HepG2 (cell line): Measurements from ENCODE around the gene ANKRD6. TPM values are rescaled to one million over a fixed set of nuclear protein-coding genes. Genes with fewer than 3 reads are reported as not detected.
A peak's percentile ranks its signal among the peaks of the same experiment; 100 is the strongest.

Experiments used
- BORCS8-MEF2B ChIP-seq: sonication (generic); formaldehyde crosslinking; IDR thresholded peaks from 2 replicates; pipeline ENCODE4 v1.8.0; 2022; ENCODE audit warnings: mild to moderate bottlenecking, missing genetic modification reagents
- NAIF1 ChIP-seq: sonication (generic); formaldehyde crosslinking; IDR thresholded peaks from 2 replicates; pipeline ENCODE4 v1.5.0; 2020; ENCODE audit warnings: mild to moderate bottlenecking, missing genetic modification reagents, borderline replicate concordance
- TSC22D2 ChIP-seq: sonication (generic); formaldehyde crosslinking; IDR thresholded peaks from 2 replicates; pipeline ENCODE4 v1.5.1; 2020; ENCODE audit warnings: missing genetic modification reagents, mild to moderate bottlenecking, borderline replicate concordance
- ZNF549 ChIP-seq: sonication (generic); formaldehyde crosslinking; IDR thresholded peaks from 2 replicates; pipeline ENCODE4 v1.5.0; 2020; ENCODE audit warnings: missing genetic modification reagents
- polyA plus RNA-seq, 8 experiments: library from polyadenylated mRNA; depleted of rRNA in 3 of 8; stranded (reverse) in 7 of 8; unstranded in 1 of 8; fragments of >200 nt; fragmentation: Illumina TruSeq in 4 of 8; extraction: Trizol in 4 of 8; gene quantifications; 2 replicates each; pipeline versions ENCODE4 v1.2.1 to v1.2.3, GENCODE V29; 2011 to 2016; ENCODE audit warnings: low read depth in 4 of 8, missing spikeins in 1 of 8, mixed read lengths in 1 of 8; ENCODE audit not compliant: insufficient read depth in 1 of 8
- total RNA-seq, 5 experiments: library from RNA; depleted of rRNA; stranded (reverse); fragments of >200 nt; fragmentation: Illumina TruSeq; extraction: Trizol; gene quantifications; 2 replicates each; pipeline ENCODE4 v1.2.3, GENCODE V29; 2016; ENCODE audit warnings: low read depth in 1 of 5
- TF ChIP-seq, protein P1 (sequence below): sonication (generic); formaldehyde crosslinking; IDR thresholded peaks from 2 replicates; pipeline ENCODE4 v1.4.0; 2020; ENCODE audit warnings: missing genetic modification reagents, borderline replicate concordance
- TF ChIP-seq, protein P2 (sequence below): IDR thresholded peaks from 2 replicates; pipeline ENCODE4 v1.4.0; 2020; ENCODE audit warnings: mild to moderate bottlenecking, missing genetic modification reagents
- TF ChIP-seq, protein P3 (sequence below): sonication (generic); formaldehyde crosslinking; IDR thresholded peaks from 2 replicates; pipeline ENCODE4 v1.5.0; 2020; ENCODE audit warnings: missing genetic modification reagents
- TF ChIP-seq, protein P4 (sequence below): fragments of 450-650 bp; IDR thresholded peaks from 2 replicates; pipeline ENCODE4 v1.6.1; 2017; ENCODE audit warnings: mild to moderate bottlenecking

Gene ANKRD6
- total and polyA plus RNA-seq, 2 of the 13 experiments (the other 11 are each of a cell fraction or from before 2014, with no cell fraction given), result 0.18 to 0.36 TPM

DNA sequence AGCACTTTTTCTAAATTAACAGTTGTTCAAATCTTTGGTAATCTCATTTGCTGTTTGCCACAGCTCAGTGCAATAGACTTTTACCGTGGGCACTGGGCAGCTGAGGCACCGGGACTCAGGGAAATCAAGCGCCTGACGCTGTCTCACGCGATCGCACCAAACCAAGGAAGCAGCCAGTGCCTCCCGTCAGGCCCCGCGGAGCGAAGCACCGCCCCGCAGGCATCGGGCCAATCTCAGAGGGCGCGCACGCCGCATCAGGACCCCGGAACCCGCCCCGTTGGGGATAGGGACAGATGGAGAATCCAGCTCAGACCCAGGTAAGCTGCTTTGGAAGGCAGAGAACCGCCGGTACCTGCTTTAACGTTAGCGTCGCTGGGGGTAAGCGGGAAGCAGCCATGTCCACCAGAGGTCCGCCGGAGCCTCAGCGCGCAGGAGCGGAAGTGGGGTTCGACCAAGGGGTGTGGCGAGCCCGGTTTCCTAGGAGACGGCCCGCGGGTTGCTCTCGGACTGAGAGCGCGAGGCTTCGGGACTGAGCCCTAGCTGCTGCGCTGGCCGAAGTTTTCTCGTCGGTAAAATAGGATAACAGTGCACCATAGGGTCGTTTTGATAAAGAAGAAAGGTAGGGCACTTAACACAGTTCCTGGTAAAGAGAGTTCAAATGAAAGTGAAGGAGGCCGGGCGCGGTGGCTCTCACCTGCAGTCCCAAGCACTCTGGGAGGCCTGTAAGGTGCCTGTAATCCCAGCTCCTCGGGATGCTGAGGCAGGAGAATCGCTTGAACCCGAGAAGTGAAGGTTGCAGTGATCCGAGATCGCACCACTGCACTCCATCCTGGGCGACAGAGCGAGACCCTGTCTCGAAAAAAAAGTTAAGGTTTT, 205.6 kb downstream of the ANKRD6 start, which contains the start of gene LYRM2 (continued):
- TF ChIP-seq, protein P1, sequence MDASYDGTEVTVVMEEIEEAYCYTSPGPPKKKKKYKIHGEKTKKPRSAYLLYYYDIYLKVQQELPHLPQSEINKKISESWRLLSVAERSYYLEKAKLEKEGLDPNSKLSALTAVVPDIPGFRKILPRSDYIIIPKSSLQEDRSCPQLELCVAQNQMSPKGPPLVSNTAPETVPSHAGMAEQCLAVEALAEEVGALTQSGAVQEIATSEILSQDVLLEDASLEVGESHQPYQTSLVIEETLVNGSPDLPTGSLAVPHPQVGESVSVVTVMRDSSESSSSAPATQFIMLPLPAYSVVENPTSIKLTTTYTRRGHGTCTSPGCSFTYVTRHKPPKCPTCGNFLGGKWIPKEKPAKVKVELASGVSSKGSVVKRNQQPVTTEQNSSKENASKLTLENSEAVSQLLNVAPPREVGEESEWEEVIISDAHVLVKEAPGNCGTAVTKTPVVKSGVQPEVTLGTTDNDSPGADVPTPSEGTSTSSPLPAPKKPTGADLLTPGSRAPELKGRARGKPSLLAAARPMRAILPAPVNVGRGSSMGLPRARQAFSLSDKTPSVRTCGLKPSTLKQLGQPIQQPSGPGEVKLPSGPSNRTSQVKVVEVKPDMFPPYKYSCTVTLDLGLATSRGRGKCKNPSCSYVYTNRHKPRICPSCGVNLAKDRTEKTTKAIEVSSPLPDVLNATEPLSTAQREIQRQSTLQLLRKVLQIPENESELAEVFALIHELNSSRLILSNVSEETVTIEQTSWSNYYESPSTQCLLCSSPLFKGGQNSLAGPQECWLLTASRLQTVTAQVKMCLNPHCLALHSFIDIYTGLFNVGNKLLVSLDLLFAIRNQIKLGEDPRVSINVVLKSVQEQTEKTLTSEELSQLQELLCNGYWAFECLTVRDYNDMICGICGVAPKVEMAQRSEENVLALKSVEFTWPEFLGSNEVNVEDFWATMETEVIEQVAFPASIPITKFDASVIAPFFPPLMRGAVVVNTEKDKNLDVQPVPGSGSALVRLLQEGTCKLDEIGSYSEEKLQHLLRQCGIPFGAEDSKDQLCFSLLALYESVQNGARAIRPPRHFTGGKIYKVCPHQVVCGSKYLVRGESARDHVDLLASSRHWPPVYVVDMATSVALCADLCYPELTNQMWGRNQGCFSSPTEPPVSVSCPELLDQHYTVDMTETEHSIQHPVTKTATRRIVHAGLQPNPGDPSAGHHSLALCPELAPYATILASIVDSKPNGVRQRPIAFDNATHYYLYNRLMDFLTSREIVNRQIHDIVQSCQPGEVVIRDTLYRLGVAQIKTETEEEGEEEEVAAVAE (CRISPR knock-in tag), result no peak
- TF ChIP-seq TSC22D2 (CRISPR knock-in tag), result peak; percentile 58; the same call in 1 of the 2 replicates
- TF ChIP-seq, protein P2, sequence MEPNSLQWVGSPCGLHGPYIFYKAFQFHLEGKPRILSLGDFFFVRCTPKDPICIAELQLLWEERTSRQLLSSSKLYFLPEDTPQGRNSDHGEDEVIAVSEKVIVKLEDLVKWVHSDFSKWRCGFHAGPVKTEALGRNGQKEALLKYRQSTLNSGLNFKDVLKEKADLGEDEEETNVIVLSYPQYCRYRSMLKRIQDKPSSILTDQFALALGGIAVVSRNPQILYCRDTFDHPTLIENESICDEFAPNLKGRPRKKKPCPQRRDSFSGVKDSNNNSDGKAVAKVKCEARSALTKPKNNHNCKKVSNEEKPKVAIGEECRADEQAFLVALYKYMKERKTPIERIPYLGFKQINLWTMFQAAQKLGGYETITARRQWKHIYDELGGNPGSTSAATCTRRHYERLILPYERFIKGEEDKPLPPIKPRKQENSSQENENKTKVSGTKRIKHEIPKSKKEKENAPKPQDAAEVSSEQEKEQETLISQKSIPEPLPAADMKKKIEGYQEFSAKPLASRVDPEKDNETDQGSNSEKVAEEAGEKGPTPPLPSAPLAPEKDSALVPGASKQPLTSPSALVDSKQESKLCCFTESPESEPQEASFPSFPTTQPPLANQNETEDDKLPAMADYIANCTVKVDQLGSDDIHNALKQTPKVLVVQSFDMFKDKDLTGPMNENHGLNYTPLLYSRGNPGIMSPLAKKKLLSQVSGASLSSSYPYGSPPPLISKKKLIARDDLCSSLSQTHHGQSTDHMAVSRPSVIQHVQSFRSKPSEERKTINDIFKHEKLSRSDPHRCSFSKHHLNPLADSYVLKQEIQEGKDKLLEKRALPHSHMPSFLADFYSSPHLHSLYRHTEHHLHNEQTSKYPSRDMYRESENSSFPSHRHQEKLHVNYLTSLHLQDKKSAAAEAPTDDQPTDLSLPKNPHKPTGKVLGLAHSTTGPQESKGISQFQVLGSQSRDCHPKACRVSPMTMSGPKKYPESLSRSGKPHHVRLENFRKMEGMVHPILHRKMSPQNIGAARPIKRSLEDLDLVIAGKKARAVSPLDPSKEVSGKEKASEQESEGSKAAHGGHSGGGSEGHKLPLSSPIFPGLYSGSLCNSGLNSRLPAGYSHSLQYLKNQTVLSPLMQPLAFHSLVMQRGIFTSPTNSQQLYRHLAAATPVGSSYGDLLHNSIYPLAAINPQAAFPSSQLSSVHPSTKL (CRISPR knock-in tag), result peak; percentile 46; the same call in 1 of the 2 replicates
- TF ChIP-seq, protein P3, sequence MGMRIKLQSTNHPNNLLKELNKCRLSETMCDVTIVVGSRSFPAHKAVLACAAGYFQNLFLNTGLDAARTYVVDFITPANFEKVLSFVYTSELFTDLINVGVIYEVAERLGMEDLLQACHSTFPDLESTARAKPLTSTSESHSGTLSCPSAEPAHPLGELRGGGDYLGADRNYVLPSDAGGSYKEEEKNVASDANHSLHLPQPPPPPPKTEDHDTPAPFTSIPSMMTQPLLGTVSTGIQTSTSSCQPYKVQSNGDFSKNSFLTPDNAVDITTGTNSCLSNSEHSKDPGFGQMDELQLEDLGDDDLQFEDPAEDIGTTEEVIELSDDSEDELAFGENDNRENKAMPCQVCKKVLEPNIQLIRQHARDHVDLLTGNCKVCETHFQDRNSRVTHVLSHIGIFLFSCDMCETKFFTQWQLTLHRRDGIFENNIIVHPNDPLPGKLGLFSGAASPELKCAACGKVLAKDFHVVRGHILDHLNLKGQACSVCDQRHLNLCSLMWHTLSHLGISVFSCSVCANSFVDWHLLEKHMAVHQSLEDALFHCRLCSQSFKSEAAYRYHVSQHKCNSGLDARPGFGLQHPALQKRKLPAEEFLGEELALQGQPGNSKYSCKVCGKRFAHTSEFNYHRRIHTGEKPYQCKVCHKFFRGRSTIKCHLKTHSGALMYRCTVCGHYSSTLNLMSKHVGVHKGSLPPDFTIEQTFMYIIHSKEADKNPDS (CRISPR knock-in tag), result no peak
- TF ChIP-seq BORCS8-MEF2B (CRISPR knock-in tag), result peak; percentile 62; the same call in 1 of the 2 replicates
- TF ChIP-seq, protein P4, sequence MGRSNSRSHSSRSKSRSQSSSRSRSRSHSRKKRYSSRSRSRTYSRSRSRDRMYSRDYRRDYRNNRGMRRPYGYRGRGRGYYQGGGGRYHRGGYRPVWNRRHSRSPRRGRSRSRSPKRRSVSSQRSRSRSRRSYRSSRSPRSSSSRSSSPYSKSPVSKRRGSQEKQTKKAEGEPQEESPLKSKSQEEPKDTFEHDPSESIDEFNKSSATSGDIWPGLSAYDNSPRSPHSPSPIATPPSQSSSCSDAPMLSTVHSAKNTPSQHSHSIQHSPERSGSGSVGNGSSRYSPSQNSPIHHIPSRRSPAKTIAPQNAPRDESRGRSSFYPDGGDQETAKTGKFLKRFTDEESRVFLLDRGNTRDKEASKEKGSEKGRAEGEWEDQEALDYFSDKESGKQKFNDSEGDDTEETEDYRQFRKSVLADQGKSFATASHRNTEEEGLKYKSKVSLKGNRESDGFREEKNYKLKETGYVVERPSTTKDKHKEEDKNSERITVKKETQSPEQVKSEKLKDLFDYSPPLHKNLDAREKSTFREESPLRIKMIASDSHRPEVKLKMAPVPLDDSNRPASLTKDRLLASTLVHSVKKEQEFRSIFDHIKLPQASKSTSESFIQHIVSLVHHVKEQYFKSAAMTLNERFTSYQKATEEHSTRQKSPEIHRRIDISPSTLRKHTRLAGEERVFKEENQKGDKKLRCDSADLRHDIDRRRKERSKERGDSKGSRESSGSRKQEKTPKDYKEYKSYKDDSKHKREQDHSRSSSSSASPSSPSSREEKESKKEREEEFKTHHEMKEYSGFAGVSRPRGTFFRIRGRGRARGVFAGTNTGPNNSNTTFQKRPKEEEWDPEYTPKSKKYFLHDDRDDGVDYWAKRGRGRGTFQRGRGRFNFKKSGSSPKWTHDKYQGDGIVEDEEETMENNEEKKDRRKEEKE, result no peak
- TF ChIP-seq NAIF1 (CRISPR knock-in tag), result 0 out of 2 replicates have a peak, but pooled peaks have one; percentile 62
- TF ChIP-seq ZNF549 (CRISPR knock-in tag), result no peak
